Neural cell (in vitro differentiated cells): ENCODE measurements around the gene NOD1. TPM values are rescaled to one million over a fixed set of nuclear protein-coding genes. Genes with fewer than 3 reads are reported as not detected.

Source experiments
- H2AFZ ChIP-seq: fragments of 200-600, 300-800 bp; sonication (generic), shearing (Covaris generic); 2 replicates; pipeline ENCODE4 v1.6.0; 2014; ENCODE audit warnings: low read depth, mild to moderate bottlenecking, antibody characterized with exemption, low read length, moderate library complexity
- H3F3A ChIP-seq: fragments of 200-600 bp; shearing (Covaris generic); 2 replicates; pipeline ENCODE4 v1.6.1; 2016; ENCODE audit warnings: mild to moderate bottlenecking, moderate library complexity, mixed read lengths, antibody characterized with exemption, low read length; ENCODE audit not compliant: insufficient read depth, poor library complexity, severe bottlenecking
- H3K27ac ChIP-seq: fragments of 200-600, 300-800 bp; sonication (generic), shearing (Covaris generic); 2 replicates; pipeline ENCODE4 v1.5.1; 2014; ENCODE audit warnings: mild to moderate bottlenecking, low read length, moderate library complexity
- H3K27me3 ChIP-seq: fragments of 300-800, 200-600 bp; sonication (generic), shearing (Covaris generic); 2 replicates; pipeline ENCODE4 v1.6.0; 2014; ENCODE audit warnings: mild to moderate bottlenecking, low read depth, low read length, moderate library complexity; ENCODE audit not compliant: insufficient read depth
- H3K36me3 ChIP-seq: fragments of 300-800, 200-600 bp; sonication (generic), shearing (Covaris generic); 2 replicates; pipeline ENCODE4 v1.5.1; 2014; ENCODE audit warnings: mild to moderate bottlenecking, antibody characterized with exemption, low read length, moderate library complexity; ENCODE audit not compliant: insufficient read depth
- H3K4me2 ChIP-seq: fragments of 300-800, 200-600 bp; sonication (generic), shearing (Covaris generic); 2 replicates; pipeline ENCODE4 v1.6.0; 2014; ENCODE audit warnings: mild to moderate bottlenecking, low read length
- H3K4me3 ChIP-seq: fragments of 300-800, 200-600 bp; sonication (generic), shearing (Covaris generic); 2 replicates; pipeline ENCODE4 v1.5.1; 2014; ENCODE audit warnings: mild to moderate bottlenecking, low read length, moderate library complexity
- H3K79me2 ChIP-seq: fragments of 200-600 bp; shearing (Covaris generic); replicated peaks from 2 replicates; pipeline ENCODE4 v1.6.0; 2014; ENCODE audit warnings: mild to moderate bottlenecking, low read length, moderate library complexity; ENCODE audit not compliant: insufficient read depth
- H3K9ac ChIP-seq: fragments of 300-800, 200-600 bp; sonication (generic), shearing (Covaris generic); 2 replicates; pipeline ENCODE4 v1.6.1; 2016; ENCODE audit warnings: mild to moderate bottlenecking, low read length, mixed read lengths
- H3K9me2 ChIP-seq: fragments of 200-600 bp; shearing (Covaris generic); 2 replicates; pipeline ENCODE4 v1.6.1; 2016; ENCODE audit warnings: mild to moderate bottlenecking, low read length, mixed read lengths; ENCODE audit not compliant: insufficient read depth
- H3K9me3 ChIP-seq: fragments of 200-600, 300-800 bp; sonication (generic), shearing (Covaris generic); 2 replicates; pipeline ENCODE4 v1.6.1; 2016; ENCODE audit warnings: mild to moderate bottlenecking, mixed run types, low read length, moderate library complexity, mixed read lengths
- H4K20me1 ChIP-seq: fragments of 200-600 bp; shearing (Covaris generic); 2 replicates; pipeline ENCODE4 v1.6.1; 2016; ENCODE audit warnings: mild to moderate bottlenecking, mixed run types; ENCODE audit not compliant: insufficient read depth
- CTCF ChIP-seq: fragments of 450-650 bp; IDR thresholded peaks from 2 replicates; pipeline ENCODE4 v1.5.1; 2014; ENCODE audit warnings: antibody characterized with exemption, mild to moderate bottlenecking, moderate library complexity; ENCODE audit not compliant: poor library complexity, severe bottlenecking
- EP300 ChIP-seq: fragments of 450-650 bp; conservative IDR thresholded peaks from 2 replicates; pipeline ENCODE4 v1.6.1; 2014; ENCODE audit warnings: antibody characterized with exemption, mild to moderate bottlenecking, moderate library complexity; ENCODE audit not compliant: poor library complexity, severe bottlenecking
- EZH2 ChIP-seq: fragments of 200-600, 300-800 bp; shearing (Covaris generic), sonication (generic); IDR thresholded peaks from 2 replicates; pipeline ENCODE4 v1.6.1; 2014; ENCODE audit warnings: antibody characterized with exemption, low read length, borderline replicate concordance, mild to moderate bottlenecking; ENCODE audit not compliant: insufficient read depth, poor library complexity, severe bottlenecking
- MXI1 ChIP-seq: fragments of 450-650 bp; conservative IDR thresholded peaks from 2 replicates; pipeline ENCODE4 v1.6.1; 2014; ENCODE audit warnings: antibody characterized with exemption, mild to moderate bottlenecking; ENCODE audit not compliant: poor library complexity, severe bottlenecking
- POLR2AphosphoS5 ChIP-seq: IDR thresholded peaks from 2 replicates; pipeline ENCODE4 v1.6.1; 2012
- RAD21 ChIP-seq: fragments of 450-650 bp; conservative IDR thresholded peaks from 2 replicates; pipeline ENCODE4 v1.6.1; 2014; ENCODE audit warnings: antibody characterized with exemption, mild to moderate bottlenecking, moderate library complexity
- REST ChIP-seq: IDR thresholded peaks from 2 replicates; pipeline ENCODE4 v1.6.1; 2012; ENCODE audit warnings: borderline replicate concordance
- SMC3 ChIP-seq: fragments of 450-650 bp; conservative IDR thresholded peaks from 2 replicates; pipeline ENCODE4 v1.6.1; 2014; ENCODE audit warnings: antibody characterized with exemption, mild to moderate bottlenecking, moderate library complexity; ENCODE audit not compliant: poor library complexity
- TAF1 ChIP-seq: IDR thresholded peaks from 2 replicates; pipeline ENCODE4 v1.6.1; 2012; ENCODE audit warnings: low read depth
- polyA plus RNA-seq: library from polyadenylated mRNA; depleted of rRNA; stranded (reverse); fragments of >200 nt; gene quantifications from 2 replicates; pipeline ENCODE4 v1.2.3, GENCODE V29; 2014

Gene NOD1
- polyA plus RNA-seq, 1 donor from 2014 or later = 0.43 TPM

DNA sequence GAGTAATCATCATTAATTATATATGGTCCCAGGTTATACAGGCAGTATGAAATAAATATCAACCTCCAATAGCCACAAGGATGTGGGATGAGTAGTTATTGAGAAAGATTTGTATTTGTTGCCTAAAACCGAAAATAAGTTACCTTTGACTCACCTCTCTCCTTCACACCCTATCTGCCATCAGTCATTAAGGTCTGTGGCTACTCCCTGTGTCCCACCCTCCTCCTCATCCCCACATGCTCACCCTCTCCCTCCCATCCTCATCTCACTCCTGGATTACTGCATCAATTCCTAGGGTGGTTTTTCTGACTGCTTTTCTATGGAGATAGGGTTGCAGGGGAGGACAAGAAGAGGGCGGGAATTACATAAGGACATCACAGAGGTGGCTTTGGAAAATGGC, 35.2 kb upstream of the NOD1 start:
- no peak overlapping the region for H2AFZ ChIP-seq
- H3K4me2 ChIP-seq = no peak overlapping the region
- H3F3A ChIP-seq = no peaks in the 10 kb centered on the region
- H3K9ac ChIP-seq = no peak overlapping the region
- H3K79me2 ChIP-seq = no peaks in the 10 kb centered on the region
- no peak for TF ChIP-seq TAF1
- TF ChIP-seq EP300 = no peak
- no peak for TF ChIP-seq MXI1
- no peak for TF ChIP-seq REST
- TF ChIP-seq EZH2 = no peak
- TF ChIP-seq POLR2AphosphoS5 = no peak
- no peak overlapping the region for H3K4me3 ChIP-seq
- H3K9me3 ChIP-seq = no peaks in the 10 kb centered on the region
- H4K20me1 ChIP-seq = no peaks in the 10 kb centered on the region
- H3K36me3 ChIP-seq = no peaks in the 10 kb centered on the region
- no peak overlapping the region for H3K27ac ChIP-seq
- H3K27me3 ChIP-seq = no peaks in the 10 kb centered on the region
- H3K9me2 ChIP-seq = no peaks in the 10 kb centered on the region

DNA sequence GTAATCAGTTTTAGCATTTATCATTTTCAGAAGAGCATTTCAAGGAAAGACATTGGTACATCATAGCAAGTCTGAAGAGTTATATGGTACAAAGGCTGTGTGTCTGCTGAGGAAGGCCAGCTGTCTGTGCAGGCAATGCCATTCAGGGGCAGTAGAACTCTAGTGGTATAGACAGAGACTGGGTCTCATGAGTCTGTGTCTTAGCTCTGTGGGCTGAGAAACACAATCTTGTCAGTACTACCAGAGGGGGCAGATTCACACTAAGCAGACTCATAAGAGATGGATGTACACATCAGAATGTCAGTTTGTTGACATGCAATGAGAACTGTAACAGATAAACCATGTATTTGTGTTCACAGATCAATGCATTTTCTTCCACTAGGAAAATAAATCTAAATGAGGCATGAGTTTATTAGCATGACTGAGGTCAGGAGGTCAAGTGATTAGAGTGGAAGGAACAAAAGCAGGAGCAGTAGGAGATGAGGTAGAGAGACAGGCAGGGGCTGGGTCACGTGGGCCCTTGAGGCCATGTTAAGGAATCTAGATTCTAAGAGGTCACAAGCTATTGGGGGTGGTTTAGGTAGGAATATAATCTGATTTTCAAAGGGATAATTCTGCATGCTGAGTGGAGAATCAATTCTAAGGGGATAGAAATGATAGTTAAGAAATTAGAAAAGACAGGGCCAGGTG, 33.5 kb upstream of the NOD1 start:
- no peaks in the 10 kb centered on the region for H3K36me3 ChIP-seq
- no peaks in the 10 kb centered on the region for H4K20me1 ChIP-seq
- no peaks in the 10 kb centered on the region for H3K27me3 ChIP-seq
- H3K79me2 ChIP-seq = no peaks in the 10 kb centered on the region
- H3K4me3 ChIP-seq = no peak overlapping the region
- no peak overlapping the region for H3K9ac ChIP-seq
- H3K27ac ChIP-seq = no peak overlapping the region
- no peak overlapping the region for H2AFZ ChIP-seq
- no peaks in the 10 kb centered on the region for H3K9me3 ChIP-seq
- H3K9me2 ChIP-seq = no peaks in the 10 kb centered on the region
- H3K4me2 ChIP-seq = no peak overlapping the region
- no peaks in the 10 kb centered on the region for H3F3A ChIP-seq
- TF ChIP-seq RAD21 (no peak), POLR2AphosphoS5 (no peak), EZH2 (no peak), MXI1 (no peak), REST (no peak), TAF1 (no peak), CTCF (no peak), SMC3 (no peak), EP300 (no peak)
